NCI-H2171 (cell line): ENCODE results near the gene SRPK2.
"Not testable (repeated sequence)": the region's sequence is repeated elsewhere in the genome, so short reads cannot be mapped to it uniquely, and the experiment has no call there.

ENCODE experiments used
- DNase-seq: peaks from one replicate; lab custom pipeline; 2025; lab: John Stamatoyannopoulos, UW

SRPK2 gene

DNA sequence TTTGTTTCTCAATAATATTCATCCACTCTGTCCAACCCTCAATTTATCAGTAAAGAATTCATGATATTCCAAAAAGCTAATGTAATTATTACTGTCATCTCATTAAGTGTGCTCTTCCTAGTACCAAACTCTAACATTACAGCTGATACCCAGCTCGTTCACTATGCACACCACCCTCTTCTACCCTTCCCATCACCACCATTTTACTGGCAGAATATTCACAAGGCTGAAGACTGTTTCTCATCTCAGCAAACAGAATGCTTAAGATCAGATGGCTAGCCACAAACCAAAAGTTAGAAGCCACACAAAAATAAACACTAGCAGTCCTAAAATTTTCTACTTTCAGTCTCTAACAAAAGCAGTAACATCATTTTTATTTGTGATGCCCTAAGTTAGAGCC lies 121.5 kb downstream of the SRPK2 start:
- DNase-seq = no peak

- DNase-seq = no peak
These were observed 124.0 kb downstream of the SRPK2 start for GRCh38 chr7:105264707-105265106.

DNA sequence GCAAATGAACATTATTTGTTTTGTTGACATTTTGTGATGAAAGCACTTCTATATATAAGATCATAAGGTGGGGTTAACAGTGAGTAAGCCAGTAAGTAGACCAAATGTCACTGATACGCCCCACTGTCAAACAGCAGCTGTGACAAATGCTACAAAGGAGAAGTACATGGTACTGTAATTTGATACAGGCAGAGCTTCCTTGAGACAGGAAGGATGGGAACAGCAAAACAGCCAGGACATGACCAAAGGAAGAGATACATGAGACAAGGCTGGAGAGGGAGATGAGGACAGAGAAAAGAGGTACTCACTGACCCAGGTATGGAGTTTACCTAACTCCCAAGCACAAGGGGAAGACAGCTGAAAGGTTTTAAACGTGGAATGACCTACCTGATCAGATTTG lies 127.0 kb downstream of the SRPK2 start:
- DNase-seq = peak; percentile 60

DNA sequence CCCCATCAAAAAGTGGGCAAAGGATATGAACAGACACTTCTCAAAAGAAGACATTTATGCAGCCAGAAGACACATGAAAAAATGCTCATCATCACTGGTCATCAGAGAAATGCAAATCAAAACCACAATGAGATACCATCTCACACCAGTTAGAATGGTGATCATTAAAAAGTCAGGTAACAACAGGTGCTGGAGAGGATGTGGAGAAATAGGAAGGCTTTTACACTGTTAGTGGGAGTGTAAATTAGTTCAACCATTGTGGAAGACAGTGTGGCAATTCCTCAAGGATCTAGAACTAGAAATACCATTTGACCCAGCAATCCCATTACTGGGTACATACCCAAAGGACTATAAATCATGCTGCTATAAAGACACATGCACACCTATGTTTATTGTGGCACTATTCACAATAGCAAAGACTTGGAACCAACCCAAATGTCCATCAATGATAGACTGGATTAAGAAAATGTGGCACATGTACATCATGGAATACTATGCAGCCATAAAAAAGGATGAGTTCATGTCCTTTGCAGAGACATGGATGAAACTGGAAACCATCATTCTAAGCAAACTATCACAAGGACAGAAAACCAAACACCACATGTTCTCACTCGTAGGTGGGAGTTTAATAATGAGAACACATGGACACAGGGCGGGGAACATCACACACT lies 128.4 kb downstream of the SRPK2 start:
- not testable (repeated sequence) for DNase-seq

- not testable (repeated sequence) for DNase-seq
These were observed 129.8 kb downstream of the SRPK2 start for GRCh38 chr7:105258919-105259318.

- peak; percentile 75 for DNase-seq
These were observed 131.4 kb downstream of the SRPK2 start for GRCh38 chr7:105257338-105257737.

DNA sequence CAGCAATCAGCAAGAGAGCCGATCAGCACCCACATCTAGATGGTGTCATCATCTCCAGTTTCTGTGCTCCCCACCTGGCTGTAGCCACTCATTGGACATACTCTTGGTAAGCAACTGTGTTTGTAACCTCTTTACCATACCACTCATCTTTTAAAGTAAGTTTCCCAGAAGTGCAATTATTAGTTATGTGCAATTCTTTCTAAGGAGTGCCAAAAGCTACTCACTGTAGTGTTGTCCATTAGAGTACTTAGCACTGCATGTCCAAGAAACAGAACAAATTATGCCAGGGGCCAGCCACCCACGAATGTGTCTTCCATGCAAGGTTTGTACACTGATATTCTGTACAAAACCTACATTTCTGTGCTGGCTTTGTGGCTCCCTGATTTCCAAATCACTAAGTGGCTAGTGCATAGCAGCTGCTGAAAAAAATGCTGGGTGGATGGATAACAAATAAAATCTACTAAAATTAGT lies 131.9 kb downstream of the SRPK2 start:
- DNase-seq = no peak

GRCh38 chr7:105250706-105251105 lies 138.0 kb downstream of the SRPK2 start:
- no peak for DNase-seq

GRCh38 chr7:105250239-105250638 lies 138.5 kb downstream of the SRPK2 start:
- DNase-seq = no peak

DNA sequence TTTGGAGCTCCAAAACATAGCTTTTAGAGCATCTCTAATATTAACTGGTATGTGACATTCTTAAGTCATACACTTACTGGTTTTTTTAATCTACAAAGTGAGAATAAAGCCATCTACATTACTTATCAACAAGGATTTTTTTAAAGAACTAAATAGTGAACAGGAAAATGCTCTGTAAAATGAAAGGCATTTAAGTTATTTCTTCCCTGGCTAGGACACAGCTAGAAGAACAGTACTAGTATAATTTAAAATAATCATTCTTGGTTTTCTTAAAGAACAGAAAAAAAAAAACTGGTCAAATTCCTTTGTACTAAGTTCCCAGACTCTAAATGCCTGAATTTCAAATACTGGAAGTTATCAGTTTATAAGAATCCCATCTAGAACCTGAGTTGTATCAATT lies 139.5 kb downstream of the SRPK2 start:
- no peak for DNase-seq

DNA sequence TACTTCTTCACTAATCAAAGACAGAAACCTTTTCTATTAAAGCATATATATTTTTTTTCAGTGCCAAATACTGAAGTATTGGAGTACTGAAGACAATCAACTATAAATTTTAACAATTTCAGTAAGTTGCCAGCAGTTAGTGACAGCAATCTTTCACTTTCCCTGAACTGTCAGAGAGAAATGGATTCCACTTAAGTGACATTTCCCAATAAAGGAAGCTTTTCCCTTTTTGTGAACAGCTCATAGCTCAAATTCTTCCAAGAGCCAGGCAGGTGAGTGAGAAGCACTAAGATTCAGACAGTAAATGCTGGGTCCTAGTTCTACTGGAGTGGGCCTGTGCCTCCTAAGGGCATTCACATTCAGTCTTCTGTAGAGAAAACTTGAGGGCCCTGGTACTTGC lies 142.0 kb downstream of the SRPK2 start:
- DNase-seq = no peak

DNA sequence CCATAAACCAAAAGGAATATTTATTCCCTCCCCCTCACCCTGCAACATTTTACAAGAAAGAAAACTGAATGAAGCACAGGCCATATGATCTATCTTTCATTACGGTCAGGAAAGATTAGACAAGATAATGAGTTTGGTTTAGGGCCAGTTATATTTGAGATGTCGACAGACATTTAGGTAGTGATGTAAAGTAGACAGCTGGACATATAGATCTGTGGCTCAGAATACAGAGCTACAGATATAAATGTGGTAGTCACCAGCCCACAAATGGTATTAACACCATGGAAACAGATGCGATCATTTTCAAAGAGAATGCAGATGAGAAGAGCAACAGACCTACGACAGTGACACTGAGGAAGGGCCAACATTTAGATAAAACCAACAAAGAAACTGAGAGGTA lies 142.5 kb downstream of the SRPK2 start:
- DNase-seq = no peak

GRCh38 chr7:105245398-105246114 lies 143.2 kb downstream of the SRPK2 start:
- no peak for DNase-seq

DNA sequence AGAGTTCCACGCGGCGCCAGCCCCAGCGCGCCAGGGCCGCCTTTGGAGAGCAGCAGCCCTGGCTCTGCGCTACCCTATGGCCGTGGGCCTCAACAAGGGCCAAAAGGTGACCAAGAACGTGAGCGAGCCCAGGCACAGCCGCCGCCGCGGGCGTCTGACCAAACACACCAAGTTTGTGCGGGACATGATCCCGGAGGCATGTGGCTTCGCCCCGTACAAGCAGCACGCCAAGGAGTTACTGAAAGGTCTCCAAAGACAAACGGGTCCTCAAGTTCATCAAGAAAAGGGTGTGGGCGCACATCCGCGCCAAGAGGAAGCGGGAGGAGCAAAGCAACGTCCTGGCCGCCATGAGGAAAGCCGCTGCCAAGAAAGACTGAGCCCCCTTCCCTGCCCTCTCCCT lies 144.1 kb downstream of the SRPK2 start:
- no peak for DNase-seq

GRCh38 chr7:105241198-105241597 lies 147.5 kb downstream of the SRPK2 start:
- DNase-seq = no peak

DNA sequence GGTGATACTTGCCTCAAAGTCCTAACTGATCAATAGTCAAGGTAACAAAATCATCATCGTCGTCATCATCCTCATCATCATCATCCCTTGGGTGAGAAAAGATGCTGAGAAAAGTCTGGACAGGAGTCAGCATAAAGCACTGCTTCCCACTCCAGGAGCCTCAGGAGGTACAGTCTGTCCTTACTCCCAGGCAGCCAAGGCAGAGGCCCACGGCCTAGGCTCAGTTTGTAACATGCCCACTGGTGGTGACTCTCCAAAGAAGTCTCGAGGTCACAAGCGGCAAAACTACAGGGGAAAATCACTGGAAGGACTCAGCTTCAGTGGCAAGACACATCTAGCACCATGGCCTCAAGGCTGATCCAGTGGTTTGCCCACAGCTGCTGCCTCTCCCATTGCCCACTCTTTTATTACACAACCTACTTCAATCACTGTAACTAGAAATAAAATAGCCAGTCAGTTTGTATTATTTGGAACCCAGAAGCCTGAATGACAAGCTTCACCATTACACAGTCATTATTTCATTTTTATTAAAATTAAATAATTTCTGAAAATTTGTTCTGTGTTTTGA lies 150.4 kb downstream of the SRPK2 start:
- DNase-seq = no peak

GRCh38 chr7:105234886-105235285 lies 153.8 kb downstream of the SRPK2 start:
- no peak for DNase-seq

DNA sequence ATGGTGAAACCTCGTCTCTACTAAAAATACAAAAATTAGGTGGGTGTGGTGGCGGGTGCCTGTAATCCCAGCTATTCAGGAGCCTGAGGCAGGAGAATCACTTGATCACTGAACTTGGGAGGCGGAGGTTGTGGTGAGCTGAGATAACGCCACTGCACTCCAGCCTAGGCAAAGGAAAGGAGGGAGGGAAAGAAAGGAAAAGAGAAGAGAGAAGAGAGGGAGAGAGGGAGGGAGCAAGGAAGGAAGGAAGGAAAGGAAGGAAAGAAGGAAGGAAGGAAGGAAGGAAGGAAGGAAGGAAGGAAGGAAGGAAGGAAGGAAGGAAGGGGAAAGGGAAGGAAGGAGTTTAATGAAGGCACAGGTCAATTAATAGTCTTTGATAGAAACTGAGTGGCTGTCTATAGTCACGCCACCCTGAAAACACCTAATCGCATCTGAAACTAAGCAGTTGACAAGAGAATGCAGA lies 155.9 kb downstream of the SRPK2 start:
- not testable (repeated sequence) for DNase-seq

- DNase-seq = no peak
These were observed 158.2 kb downstream of the SRPK2 start for GRCh38 chr7:105230486-105230885.

DNA sequence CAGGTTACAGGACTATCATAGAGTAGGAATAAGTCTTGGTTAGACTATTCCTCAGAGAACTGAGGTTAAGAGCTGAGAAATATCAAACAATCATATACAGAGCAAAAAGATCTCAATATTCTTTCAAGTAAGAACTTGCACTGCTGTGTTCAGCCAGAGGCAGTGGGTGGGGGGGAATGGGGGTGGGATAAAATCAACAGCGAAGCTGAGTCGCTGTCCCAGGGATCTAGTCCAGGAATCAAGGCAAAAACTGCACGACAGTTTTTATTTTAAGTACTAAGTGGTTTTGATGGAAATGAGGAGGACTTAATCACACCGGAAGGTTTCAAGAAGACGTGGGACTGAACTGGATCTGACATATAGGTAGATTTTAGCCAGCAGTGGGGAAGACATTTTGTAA lies 159.1 kb downstream of the SRPK2 start:
- no peak for DNase-seq

GRCh38 chr7:105228555-105228954 lies 160.2 kb downstream of the SRPK2 start:
- no peak for DNase-seq

- DNase-seq = no peak
These were observed 161.3 kb downstream of the SRPK2 start for GRCh38 chr7:105227391-105227790.
